Osteoblast (primary cell): Measurements from ENCODE around the gene MCC. TPM values are rescaled to one million over a fixed set of nuclear protein-coding genes. Genes with fewer than 3 reads are reported as not detected.

ENCODE experiments used
- DNase-seq: peaks from one replicate; pipeline ENCODE4 v3.0.0; 2011; ENCODE audit warnings: low spot score, mixed read lengths; ENCODE audit not compliant: insufficient read length; ENCODE audit errors: missing footprints
- H2AFZ ChIP-seq: 2 replicates; pipeline ENCODE4 v1.6.0; 2011; ENCODE audit warnings: mild to moderate bottlenecking, low read length
- H3K27ac ChIP-seq: 2 replicates; pipeline ENCODE4 v1.5.1; 2011; ENCODE audit warnings: mild to moderate bottlenecking, low read depth, low read length, moderate library complexity
- H3K27me3 ChIP-seq: 2 replicates; pipeline ENCODE4 v1.6.0; 2012; ENCODE audit warnings: mild to moderate bottlenecking, control low read depth, inconsistent platforms, low read length, moderate library complexity; ENCODE audit not compliant: insufficient read depth
- H3K36me3 ChIP-seq: 2 replicates; pipeline ENCODE4 v1.5.1; 2011; ENCODE audit warnings: mild to moderate bottlenecking, low read length, control low read depth, moderate library complexity; ENCODE audit not compliant: insufficient read depth
- H3K4me1 ChIP-seq: 2 replicates; pipeline ENCODE4 v1.5.1; 2011; ENCODE audit warnings: mild to moderate bottlenecking, low read length, control low read depth, moderate library complexity; ENCODE audit not compliant: insufficient read depth
- H3K4me2 ChIP-seq: 2 replicates; pipeline ENCODE4 v1.6.0; 2011; ENCODE audit warnings: mild to moderate bottlenecking, low read length; ENCODE audit not compliant: insufficient read depth
- H3K4me3 ChIP-seq: fragments of 200-600 bp; sonication (generic); 3 replicates; pipeline ENCODE4 v1.5.1; 2012; ENCODE audit warnings: mild to moderate bottlenecking, low read length, inconsistent platforms; ENCODE audit not compliant: insufficient read depth
- H3K79me2 ChIP-seq: 2 replicates; pipeline ENCODE4 v1.6.0; 2012; ENCODE audit warnings: mild to moderate bottlenecking, low read length, control low read depth, inconsistent platforms; ENCODE audit not compliant: insufficient read depth
- H3K9me3 ChIP-seq: 2 replicates; pipeline ENCODE4 v1.5.1; 2011; ENCODE audit warnings: low read depth, low read length, control low read depth
- H4K20me1 ChIP-seq: 2 replicates; pipeline ENCODE4 v1.6.0; 2012; ENCODE audit warnings: mild to moderate bottlenecking, low read length, control low read depth; ENCODE audit not compliant: insufficient read depth
- CTCF ChIP-seq: IDR thresholded peaks from 2 replicates; pipeline ENCODE4 v1.5.1; 2011; ENCODE audit warnings: mild to moderate bottlenecking, low read depth, low read length, moderate library complexity; ENCODE audit errors: extremely low read depth
- total RNA-seq: library from RNA; depleted of rRNA; stranded (reverse); fragments of >200 nt; gene quantifications from 2 replicates; pipeline ENCODE4 v1.2.3, GENCODE V29; 2012

The MCC gene
- total RNA-seq, 1 donor: 45.6 TPM

DNA sequence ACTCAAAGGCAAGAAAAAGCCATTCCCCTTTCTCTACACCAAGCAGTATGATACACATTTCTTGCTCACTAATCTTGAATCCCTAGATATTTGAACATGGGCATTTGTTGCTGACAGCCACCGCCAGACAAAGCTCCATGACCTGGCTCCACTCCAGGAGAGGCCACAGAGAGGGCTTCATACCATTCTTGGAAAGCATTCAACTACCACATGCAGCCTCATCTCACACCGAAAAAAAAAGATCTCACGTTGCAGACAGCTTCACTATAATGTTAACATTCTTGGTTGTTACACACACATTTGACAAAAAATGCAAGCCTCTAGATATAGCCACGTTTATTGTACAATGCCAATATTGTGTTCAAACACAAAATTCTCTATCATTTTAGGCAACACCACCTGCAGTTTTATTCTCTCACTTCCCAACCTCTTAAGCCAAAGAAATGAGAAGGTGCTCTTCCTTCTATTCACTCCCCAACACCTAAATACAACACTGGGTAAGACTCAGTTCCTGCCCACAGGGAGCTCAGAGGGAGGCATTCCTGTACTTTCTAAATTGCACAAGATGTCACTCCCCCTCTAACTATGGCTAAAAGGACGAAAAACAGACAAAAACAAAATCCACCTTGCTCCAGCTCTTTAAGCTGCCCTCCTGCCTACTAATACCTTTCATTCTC lies 275.9 kb downstream of the MCC start:
- TF ChIP-seq CTCF: no peak
- Histone ChIP-seq H3K27ac (no peak overlapping the region), H3K4me3 (no peak overlapping the region), H3K4me2 (no peak overlapping the region), H3K36me3 (no peaks in the 10 kb centered on the region), H4K20me1 (no peaks in the 10 kb centered on the region), H3K9me3 (no peaks in the 10 kb centered on the region), H3K4me1 (no peaks in the 10 kb centered on the region), H2AFZ (no peak overlapping the region), H3K27me3 (no peaks in the 10 kb centered on the region), H3K79me2 (no peaks in the 10 kb centered on the region)
- no peak for DNase-seq

DNA sequence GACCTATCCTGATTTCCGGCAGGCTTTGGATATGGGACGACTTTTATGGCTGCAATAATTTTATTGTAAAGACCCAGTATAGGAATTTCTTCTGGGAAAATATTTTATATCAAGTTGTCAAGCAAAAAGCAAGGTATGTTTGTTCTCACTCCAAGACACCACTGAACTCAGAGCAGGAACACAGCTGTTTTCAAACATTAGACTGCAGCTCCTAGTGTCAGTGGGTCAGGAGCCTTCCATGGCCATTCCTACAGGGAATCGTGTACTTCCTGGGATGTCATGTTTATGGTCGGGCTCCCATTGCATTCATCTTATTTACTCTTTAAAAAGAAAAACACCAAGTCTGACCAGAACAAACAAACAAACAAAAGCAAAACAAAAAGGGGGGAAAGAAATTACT lies 278.8 kb downstream of the MCC start:
- Histone ChIP-seq H3K36me3 (no peaks in the 10 kb centered on the region), H3K4me3 (no peak overlapping the region), H3K27ac (no peak overlapping the region), H2AFZ (no peak overlapping the region), H3K79me2 (no peaks in the 10 kb centered on the region), H4K20me1 (no peaks in the 10 kb centered on the region), H3K4me2 (no peak overlapping the region), H3K27me3 (no peaks in the 10 kb centered on the region), H3K4me1 (no peaks in the 10 kb centered on the region), H3K9me3 (no peaks in the 10 kb centered on the region)
- no peak for DNase-seq
- no peak for TF ChIP-seq CTCF

- no peak for TF ChIP-seq CTCF
These were observed 282.4 kb downstream of the MCC start for GRCh38 chr5:113205807-113206206.

DNA sequence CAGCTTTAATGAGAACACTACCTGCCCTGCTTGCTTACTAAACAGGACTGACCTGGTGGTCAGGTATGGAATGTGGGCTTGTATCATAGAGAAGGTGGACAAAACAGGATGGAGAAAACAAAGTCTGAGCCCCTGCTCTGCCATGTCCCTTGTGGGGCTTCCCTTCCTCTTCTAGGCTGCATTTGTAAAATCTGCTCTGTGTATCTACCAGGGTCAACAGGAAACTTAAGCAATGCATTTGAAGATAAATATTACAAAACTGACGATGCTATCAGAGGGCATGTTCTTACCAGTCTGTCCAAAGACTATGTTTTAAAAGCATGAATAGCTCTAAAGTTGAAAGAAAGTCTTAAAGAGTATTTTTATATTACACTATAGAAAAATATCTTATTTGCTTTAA lies 282.9 kb downstream of the MCC start:
- Histone ChIP-seq H3K27ac (no peak overlapping the region), H3K9me3 (no peaks in the 10 kb centered on the region), H3K4me2 (no peak overlapping the region), H3K4me1 (peaks cover 4% of the 10 kb centered on the region), H4K20me1 (no peaks in the 10 kb centered on the region), H3K79me2 (no peaks in the 10 kb centered on the region), H3K27me3 (no peaks in the 10 kb centered on the region), H3K36me3 (no peaks in the 10 kb centered on the region), H2AFZ (no peak overlapping the region), H3K4me3 (no peak overlapping the region)
- no peak for DNase-seq
- TF ChIP-seq CTCF: no peak

More at GRCh38 chr5:113205807-113206206, 282.4 kb downstream of the MCC start:
- Histone ChIP-seq H3K4me1 (peaks cover 4% of the 10 kb centered on the region), H2AFZ (no peak overlapping the region), H3K4me2 (no peak overlapping the region), H3K79me2 (no peaks in the 10 kb centered on the region), H3K9me3 (no peaks in the 10 kb centered on the region), H3K27ac (no peak overlapping the region), H3K27me3 (no peaks in the 10 kb centered on the region), H3K4me3 (no peak overlapping the region), H3K36me3 (no peaks in the 10 kb centered on the region), H4K20me1 (no peaks in the 10 kb centered on the region)
- peak; percentile 13 for DNase-seq
